Lower leg skin (tissue), 3 donors: ENCODE data around the gene RANBP9.

Experiments used
- POLR2A ChIP-seq, 2 donors: fragments of 450-650 bp; IDR thresholded peaks; one replicate each; pipeline ENCODE4 v1.6.1; 2016 to 2017; ENCODE audit warnings: antibody characterized with exemption in 2 of 2, mild to moderate bottlenecking in 1 of 2, moderate library complexity in 1 of 2
- TF ChIP-seq, protein P1 (sequence below), 3 donors: fragments of 450-650 bp; IDR thresholded peaks; one replicate each; pipeline ENCODE4 v1.5.1; 2016; ENCODE audit warnings: antibody characterized with exemption in 3 of 3, mild to moderate bottlenecking in 3 of 3, moderate library complexity in 2 of 3

DNA sequence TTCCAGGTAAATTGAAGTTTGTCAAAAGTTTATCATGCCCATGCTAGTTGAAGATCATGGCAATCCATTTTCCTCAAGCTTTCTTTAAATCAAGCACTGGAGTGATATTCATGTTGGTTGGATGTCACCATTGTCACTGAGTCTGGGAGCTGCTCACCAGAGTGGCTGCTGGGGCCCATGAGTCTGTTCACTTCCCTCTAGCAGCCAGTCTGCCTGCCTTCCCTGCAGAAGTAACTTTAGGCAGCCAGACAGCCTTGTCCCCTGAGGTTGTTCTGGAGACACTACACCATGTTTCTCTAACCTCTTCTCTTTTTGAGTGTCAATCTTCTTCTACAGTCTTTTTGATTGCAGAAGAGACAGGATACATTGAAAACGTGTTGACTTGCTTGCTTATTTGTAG, 131.7 kb downstream of the RANBP9 start:
- TF ChIP-seq, protein P1, sequence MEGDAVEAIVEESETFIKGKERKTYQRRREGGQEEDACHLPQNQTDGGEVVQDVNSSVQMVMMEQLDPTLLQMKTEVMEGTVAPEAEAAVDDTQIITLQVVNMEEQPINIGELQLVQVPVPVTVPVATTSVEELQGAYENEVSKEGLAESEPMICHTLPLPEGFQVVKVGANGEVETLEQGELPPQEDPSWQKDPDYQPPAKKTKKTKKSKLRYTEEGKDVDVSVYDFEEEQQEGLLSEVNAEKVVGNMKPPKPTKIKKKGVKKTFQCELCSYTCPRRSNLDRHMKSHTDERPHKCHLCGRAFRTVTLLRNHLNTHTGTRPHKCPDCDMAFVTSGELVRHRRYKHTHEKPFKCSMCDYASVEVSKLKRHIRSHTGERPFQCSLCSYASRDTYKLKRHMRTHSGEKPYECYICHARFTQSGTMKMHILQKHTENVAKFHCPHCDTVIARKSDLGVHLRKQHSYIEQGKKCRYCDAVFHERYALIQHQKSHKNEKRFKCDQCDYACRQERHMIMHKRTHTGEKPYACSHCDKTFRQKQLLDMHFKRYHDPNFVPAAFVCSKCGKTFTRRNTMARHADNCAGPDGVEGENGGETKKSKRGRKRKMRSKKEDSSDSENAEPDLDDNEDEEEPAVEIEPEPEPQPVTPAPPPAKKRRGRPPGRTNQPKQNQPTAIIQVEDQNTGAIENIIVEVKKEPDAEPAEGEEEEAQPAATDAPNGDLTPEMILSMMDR (IDR thresholded peaks at IDR 0.05) = no peak
- no peak for TF ChIP-seq POLR2A (IDR thresholded peaks at IDR 0.05)
